NCI-H82 treated with DMSO at 0.1 percent for 48 hours (cell line): ENCODE data around the gene PRR13.
"Not testable (repeated sequence)": the region's sequence is repeated elsewhere in the genome, so short reads cannot be mapped to it uniquely, and the experiment has no call there.

ENCODE experiments used
- DNase-seq: peaks from one replicate; lab custom pipeline; 2025; ENCODE audit not compliant: unreplicated experiment; lab: John Stamatoyannopoulos, UW

Gene PRR13

DNA sequence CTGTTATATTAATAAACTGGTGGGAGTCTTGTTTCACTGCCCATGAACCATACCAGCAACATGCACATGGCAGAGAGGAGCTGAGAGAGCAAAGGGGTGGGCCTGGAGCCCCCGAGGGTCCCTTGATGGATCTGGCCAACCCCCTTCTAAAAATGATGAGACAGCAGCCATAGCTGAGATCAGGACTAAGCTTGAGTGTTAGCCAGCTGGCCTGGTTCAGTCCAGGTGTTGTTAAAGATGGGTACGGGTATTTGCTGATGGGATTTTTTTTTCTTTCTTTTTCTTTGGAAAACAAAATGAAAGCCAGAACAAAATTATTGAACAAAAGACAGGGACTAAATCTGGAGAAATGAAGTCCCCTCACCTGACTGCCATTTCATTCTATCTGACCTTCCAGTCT, 26.3 kb downstream of the PRR13 start:
- DNase-seq = no peak

DNA sequence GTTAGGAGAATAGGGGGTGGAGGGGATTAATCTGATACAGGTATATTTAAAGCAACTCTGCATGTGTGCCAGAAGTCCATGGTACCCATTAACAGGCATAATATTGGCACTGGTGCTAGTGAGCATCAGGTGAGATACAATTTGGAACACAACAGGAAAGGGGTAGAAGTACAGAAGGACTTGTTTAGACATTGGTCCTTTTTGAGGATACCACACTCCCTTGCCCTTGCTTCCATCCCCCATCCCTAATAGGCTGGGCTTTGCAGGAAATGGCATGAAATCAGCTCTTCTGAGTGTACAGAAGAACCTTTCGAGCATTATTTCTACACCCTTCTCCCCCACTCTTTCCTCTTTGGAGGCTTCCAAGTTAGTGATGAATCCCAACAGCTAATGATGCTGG, 26.7 kb downstream of the PRR13 start:
- DNase-seq = no peak

DNA sequence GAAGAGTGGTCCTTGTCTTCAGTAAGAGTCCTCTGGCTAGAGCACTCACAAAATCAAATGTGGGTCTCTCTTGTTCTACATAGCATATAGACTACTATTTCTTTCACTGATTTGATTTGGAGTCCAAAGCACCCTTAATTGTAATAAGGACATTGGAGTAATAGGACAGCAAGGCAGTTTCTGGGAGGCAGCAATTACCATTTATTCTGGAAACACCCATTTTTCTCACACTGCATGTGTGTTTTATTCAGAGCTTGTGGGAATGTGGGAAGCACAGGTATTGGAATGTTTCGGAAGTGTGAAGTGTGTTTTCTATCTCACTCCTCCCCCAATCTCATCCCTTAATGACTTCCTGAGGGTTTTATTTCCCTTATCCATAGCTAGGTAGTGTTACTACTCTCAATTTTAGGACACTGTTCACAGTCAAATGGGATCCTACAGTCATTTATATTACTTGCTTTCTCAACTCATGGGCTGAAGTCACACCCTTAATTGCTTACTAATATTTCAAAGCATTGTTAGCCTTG, 30.6 kb downstream of the PRR13 start:
- no peak for DNase-seq

DNA sequence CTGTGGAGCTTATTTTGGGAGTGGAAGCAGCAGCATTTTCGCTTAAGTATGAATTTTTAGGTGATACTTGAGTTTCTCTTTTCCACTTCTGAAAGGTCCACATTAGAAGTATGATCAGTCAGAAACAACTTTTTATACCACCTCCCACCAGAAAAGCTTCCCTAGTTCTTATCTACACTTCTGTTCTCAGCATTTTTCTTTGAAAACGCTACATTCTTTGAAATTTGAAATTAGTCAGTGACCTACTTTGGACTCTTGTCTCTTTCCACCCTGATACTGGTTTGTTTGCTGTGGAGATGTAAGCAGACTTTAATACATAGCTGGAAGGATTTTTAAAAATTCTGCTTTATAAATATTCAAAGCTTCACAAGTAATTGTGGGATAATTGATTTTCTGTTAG, 32.5 kb downstream of the PRR13 start:
- no peak for DNase-seq

DNA sequence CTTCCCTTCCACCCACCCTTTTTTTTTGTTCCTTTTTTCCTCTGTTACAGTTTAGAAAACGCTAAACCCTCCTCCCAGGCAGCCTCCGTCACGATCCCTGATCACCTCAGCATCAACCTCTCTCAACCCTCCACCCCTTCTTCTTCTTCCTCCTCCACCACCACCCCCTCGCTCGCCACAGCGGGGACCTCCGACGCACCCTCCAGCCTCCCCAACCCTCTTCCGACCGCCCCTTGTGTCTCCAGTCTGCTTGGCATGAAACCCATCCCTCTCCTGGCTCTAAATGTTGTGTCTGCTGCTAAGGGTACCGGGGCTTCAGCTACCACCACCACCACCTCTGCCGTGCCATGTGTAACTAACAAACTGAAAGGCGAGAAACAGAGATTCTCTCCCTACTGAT, 33.3 kb downstream of the PRR13 start:
- DNase-seq = no peak

DNA sequence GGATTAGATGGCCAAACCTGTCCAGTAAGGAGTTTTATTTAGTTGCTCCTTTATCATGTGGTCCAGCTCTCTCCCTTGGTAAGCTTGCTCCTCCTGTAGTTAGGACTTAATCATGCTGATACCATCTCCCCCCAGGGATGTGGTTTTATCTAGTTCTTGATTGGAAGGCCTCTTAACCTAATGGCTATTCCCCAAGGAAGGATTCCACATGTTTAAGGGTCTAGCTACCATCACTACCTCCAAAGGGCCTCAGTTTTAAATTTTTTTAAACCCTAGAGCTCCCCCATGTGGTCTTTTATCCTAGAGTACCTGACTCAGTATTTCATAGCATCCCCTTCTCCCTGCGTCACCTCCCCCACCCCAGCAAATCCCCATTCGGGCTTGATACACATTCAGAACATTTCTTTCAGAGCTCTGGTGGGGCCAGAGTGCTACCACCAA, 35.3 kb downstream of the PRR13 start:
- DNase-seq = peak; percentile 41

DNA sequence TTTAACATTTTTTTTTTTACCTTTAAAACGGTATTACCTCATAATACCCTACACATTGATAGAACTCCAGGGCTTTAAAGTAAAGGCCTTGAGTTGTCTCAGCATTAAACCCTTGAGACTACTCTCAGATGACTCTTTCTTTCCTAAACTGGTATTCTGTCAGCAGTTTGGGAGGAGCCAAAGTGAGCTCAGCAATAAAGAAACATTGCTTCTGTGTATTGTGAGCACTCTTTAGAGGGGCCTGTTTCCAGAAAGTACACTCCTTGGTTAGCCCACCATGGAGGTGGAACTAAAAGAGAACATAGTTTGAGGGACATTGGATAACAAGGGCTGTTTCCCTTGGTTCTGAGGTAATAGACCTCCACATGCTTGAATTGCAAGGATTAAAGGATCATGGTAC, 37.3 kb downstream of the PRR13 start:
- no peak for DNase-seq

DNA sequence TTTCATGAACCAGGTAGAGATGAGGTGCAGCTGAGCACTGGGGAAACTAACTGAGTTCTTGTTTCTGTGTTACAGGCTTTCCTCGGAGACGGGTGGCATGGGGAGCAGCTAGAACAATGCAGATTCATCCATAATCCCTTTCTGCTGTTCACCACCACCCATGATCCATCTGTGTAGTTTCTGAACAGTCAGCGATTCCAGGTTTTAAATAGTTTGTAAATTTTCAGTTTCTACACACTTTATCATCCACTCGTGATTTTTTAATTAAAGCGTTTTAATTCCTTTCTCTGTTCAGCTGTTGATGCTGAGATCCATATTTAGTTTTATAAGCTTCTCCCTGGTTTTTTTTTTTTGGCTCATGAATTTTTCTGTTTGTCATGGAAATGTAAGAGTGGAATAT, 37.8 kb downstream of the PRR13 start:
- DNase-seq = no peak

DNA sequence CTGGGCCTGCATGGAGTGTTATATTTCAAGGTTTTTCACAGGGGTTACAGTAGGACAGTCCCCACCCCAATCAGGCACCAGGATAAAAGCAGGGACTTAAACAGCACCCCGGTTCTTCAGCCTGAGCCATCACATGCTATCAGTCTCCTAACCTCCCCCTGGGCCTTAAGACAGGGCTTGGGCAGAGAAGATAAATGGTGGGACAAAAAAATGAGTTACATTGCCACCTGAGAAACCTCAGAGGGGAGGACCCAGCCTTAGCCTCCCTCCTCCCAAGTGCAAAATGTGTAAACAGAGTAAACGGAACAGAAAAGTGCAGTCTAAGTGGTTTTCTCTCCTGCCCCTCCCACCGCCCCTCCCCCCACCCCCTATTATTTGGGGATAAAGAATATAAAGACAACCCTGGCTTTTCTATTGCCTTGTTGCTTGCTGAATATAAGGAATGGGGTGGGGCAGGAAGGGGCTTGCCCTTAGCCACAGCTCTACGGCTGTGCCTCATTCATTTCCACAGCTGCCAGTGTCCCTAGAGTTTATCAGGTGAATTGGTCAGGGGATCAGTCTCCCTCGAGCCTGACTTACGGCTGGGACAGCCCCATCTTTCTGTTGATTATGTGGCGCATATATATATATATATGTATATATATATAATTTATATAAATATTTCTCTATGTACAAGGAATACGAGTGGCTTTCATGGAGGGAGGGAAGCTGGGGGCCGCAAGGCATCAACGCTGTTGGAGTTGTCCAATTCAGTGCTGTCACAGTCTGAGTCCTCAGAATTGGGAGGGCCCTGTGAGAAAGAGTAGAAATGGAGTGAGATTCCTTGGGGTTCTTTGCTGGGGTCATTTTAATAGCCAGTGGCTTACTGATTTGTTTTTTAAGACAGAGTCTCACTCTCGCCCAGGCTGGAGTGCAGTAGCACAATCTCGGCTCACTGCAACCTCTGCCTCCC, 39.2 kb downstream of the PRR13 start:
- DNase-seq = no peak

DNA sequence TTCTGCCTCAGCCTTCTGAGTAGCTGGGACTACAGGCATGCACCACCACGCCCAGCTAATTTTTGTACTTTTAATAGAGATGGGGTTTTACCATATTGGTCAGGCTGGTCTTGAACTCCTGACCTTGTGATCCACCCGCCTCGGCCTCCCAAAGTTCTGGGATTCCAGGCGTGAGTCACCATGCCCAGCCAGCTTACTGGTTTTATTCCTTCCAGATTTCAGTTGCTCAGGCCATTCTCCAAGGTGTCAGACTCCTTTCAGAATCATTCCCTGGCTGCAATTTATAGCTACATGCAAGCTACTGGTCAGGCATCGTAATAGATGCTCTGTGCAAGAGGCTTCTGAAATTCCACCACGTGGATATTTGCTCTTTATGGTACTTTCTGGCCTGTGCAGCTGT, 39.9 kb downstream of the PRR13 start:
- DNase-seq = not testable (repeated sequence)

DNA sequence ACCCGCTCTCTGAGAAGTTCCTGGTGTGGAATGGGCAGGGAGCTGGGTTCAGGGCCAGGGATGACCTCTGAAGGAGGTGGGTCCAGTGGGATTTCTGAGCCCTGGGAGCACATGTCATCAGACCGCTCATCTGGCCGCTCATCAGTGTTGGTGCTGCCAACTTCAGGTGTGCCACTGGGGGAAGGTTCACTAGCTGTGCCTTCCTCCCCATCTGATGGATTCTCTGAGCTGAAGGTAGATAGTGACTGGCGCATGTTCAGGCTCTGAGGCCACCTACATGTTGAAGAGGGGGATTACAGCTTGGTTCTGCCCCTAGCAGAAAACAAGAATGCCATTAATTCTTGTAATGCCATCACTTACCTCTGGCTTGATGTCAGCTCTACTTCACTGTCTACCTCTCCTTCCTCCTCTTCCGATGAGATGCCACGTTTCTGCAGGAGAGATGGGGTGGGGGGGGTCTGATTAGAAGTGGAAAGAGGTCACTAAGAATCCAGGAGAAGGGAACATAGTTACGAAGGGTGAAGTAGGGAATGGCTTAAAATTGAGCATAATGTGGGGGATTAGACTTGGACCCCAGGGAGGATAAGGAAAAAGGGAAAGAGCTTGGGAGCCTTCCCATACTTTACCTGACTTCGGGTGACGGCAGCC, 40.5 kb downstream of the PRR13 start:
- no peak for DNase-seq

DNA sequence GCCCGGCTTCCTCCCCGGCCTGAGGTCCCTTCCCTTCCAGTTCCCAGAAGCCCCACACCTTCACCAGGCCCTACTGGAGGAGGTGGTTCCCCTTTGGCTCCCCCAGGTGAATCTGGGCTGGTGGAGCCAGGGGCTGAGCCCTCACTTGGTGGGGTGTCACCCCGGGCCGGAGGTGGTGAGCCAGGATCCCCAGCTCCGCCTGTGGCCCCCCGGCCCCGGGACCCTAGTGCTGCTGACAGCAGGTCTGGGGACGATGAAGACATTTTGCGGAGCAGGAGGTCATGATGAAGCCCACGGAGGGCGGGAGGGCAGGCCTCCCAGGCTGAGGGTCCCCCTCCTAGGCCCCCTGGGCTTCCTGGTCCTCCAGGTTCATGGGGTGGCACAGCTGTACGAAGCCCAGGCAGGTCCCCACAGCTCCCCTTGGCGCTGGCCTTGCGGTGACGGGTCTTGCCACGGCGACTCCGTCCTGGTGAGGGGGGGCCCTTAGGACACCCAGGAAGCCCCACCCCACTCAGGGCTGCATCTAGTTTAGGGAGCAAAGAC, 41.2 kb downstream of the PRR13 start:
- DNase-seq = no peak

DNA sequence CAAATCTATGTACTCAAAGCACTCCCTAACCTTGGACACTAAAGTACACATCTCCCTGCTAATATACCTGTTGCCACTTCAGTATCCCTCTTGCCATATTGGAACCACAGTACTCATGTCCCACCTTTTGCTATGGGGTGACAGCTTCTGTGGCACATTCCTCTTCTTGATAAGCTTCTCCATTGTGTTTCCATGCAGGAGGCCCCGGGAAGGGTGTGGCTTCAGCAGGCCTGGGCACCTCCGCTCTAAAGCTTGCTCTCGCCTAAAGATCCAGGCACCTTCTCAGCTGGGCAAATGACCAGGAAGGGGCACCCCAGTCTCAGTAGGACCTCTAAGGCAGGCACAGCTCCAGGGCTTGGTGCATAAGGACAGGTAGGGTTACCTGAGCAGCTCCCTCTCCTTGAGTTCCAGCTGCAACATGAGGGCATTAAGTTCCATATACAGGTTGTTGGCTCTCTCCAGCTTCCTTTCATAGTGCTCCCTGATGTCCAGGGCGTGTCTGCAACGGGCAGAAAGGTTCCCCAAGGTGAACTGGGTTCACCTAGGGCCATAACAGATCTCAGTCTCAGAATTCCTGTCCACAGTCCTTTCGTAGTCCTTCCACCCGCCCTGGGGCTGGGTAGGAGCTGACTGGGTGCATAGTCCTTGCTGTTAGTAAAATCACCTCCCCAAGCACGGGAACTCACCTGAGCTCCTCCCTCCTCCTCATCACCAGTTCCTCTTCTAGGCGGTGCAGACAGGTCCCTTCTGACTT, 41.9 kb downstream of the PRR13 start:
- no peak for DNase-seq

DNA sequence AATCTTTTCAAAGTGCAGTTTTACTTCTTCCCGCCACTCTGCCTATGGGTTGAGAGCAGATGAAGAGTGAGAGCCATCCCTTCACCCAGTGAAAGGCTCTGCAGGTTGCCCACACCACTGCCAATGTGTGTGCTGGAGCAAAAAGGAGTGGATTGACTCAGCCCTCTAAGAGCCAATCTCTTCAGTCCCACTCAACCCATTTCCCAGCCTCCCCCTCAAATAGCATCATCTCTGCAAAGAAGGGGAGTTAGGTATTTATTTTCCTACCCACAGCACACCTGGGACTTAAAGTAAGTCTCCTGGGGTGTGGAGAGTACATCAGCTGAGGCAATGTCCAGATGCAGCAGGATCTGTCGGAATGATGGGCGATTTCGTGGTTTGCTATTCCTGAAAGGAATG, 42.4 kb downstream of the PRR13 start:
- no peak for DNase-seq

DNA sequence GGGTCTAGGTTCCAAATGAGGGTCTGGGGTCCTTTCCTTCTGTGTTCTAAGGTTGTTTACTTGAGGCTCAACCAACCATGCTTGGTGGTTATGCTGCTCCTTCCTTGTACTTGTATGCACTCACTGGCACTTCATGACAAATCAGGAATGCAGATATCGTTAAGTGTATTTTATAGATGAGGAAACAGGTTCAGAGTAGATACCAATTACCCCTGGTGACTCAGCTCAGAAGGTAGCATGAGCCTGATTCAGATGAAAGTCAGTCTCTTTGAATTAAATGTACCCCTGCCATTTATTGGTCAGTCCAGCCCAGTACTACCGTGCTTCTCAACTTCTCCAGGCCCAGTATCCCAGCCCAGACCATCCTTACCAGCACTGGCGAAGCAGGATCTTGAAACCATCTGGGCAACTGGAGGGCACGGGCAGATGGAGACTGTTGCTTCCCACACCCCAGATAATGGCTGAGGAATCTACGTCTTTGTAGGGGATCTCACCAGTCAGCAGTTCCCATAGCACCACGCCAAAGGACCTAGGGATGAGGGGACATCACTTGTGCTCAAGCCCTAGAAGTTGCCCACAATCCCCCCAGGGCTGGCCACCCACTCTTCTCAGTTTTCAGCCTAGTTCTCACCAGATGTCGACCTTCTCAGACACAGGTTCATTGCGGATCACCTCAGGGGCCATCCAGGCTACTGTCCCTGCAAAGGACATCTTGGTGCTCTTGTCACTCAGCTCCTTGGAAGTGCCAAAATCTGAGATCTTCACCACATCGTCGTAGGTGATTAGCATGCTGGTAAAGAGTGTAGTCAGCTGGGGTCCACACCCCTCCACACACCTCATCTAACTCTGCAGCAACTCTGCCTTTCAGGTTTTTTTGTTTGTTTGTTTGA, 43.4 kb downstream of the PRR13 start:
- no peak for DNase-seq

DNA sequence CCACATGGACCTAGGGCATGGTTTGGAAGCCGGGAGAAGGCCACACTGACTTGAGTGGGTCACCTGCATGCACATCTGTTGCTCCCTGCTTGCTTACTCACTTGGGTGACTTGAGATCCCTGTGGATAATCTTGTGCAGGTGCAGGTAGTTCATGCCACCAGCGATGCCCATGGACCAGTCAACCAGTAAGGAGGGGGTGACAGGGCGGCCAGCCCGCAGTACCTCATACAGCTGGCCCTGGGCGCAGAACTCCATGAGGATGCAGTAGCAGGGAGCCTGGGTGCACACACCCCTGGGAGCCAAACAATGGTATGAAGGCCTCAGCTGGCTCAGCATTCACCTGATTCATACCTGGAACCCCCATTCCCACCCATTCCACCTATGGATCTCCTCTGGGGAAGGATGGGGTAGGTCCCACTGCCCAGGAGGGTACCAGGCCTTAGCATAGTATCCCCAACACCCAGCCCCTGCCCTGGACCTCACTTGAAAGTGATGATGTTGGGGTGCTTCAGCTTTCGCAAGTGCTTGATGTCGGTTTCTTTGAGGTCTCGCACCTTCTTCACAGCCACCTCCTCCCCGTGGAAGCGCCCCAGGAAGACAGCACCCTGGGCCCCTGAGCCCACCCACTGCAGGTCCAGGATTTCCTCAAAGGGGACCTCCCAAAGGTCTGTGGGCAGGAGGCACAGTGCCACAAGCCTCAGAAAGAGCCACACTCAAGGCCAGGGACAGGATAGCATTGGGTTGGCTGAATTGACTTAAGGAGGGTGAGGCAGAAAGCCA, 44.6 kb downstream of the PRR13 start:
- DNase-seq = no peak

DNA sequence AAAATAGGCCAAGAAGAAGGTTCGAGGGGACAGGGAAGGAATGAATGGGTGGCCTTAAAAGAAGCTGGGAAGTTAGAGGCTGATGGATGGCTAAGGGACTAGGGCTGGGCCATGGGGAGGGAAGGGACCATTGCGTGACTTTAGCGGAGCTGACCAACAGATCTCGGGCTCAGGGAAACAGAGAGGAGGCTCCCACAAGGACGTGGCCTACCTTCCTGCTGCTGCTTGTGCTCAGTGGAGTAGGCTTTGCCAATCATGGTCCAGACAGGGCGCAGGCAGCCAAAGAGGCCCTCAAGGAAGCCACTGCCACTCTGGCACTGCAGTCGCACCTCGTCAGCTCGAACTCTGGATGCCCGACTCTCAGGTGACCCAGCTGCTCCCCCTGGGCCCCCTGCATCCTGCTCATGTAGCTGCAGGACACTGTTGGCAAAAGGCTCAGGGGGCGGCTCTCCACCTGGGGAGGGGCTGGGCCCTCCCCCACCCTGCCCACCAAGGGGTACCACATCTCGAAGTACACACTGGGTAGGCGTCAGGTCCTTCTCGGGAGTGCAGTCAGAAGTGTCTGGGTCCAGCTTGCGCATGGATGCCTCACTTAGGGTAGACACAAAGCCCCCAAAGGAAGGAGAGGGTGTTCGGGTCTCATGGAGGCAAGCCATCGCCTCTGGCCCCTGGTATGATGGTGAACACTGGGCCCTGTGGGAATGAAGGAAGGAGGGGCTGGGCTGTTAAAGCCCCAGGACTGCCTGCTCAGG, 45.4 kb downstream of the PRR13 start:
- DNase-seq = no peak

DNA sequence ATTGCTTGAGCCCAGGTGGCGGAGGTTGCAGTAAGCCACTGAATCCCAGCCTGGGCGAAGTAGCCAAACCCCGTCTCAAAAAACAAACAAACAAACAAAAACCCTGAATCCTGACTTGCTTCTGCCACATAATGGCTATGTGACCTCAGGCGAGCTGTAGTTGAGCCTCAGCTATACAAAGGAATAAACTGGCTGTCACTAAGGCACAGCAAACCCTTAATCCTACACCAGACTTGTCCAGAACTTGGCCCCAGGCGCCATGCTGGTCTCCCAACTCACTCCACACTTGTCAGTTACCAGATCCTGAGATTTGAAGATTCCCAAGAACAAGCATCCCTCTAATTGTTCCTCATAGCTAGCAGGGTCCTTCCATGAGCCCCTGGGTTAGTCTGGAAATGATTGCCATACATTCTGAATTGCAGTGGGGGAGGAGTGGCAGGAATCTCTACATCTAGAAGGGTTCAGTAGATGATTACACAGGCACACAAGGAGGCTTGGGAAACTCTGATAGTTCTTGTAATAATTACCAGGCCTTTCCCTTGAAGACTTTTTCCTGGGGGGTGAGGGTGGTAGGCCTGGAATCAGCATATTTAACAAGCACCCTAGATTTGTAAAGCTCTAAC, 47.8 kb downstream of the PRR13 start:
- DNase-seq = no peak
